ENCODE data around the gene LRFN5.
"Not testable (repeated sequence)": the region's sequence is repeated elsewhere in the genome, so short reads cannot be mapped to it uniquely, and the experiment has no call there.

LRFN5 gene

GRCh38 chr14:41636492-41637392 is 30.1 kb downstream of the LRFN5 start:
- DNase-seq: peak; percentile 40

GRCh38 chr14:41641690-41642089 is 35.0 kb downstream of the LRFN5 start:
- no peak for DNase-seq

GRCh38 chr14:41642367-41642766 is 35.7 kb downstream of the LRFN5 start:
- no peak for DNase-seq

- DNase-seq: no peak
These were observed 36.1 kb downstream of the LRFN5 start for GRCh38 chr14:41642789-41643188.

- no peak for DNase-seq
These were observed 37.9 kb downstream of the LRFN5 start for GRCh38 chr14:41644606-41645005.

GRCh38 chr14:41650802-41651201 is 44.1 kb downstream of the LRFN5 start:
- DNase-seq: no peak

GRCh38 chr14:41654196-41654595 is 47.5 kb downstream of the LRFN5 start:
- no peak for DNase-seq

GRCh38 chr14:41662780-41663472 is 56.2 kb downstream of the LRFN5 start:
- DNase-seq: no peak

- DNase-seq: peak; percentile 62
These were observed 56.8 kb downstream of the LRFN5 start for GRCh38 chr14:41663473-41663850.

- peak; percentile 32 for DNase-seq
These were observed 59.6 kb downstream of the LRFN5 start for GRCh38 chr14:41666301-41666700.

GRCh38 chr14:41668356-41668755 is 61.7 kb downstream of the LRFN5 start:
- peak; percentile 74 for DNase-seq

- not testable (repeated sequence) for DNase-seq
These were observed 66.9 kb downstream of the LRFN5 start for GRCh38 chr14:41673601-41674000.

- not testable (repeated sequence) for DNase-seq
These were observed 67.9 kb downstream of the LRFN5 start for GRCh38 chr14:41674511-41674971.

- peak; percentile 24 for DNase-seq
These were observed 92.8 kb downstream of the LRFN5 start for GRCh38 chr14:41699486-41699885.

GRCh38 chr14:41718477-41719166 is 111.9 kb downstream of the LRFN5 start:
- no peak for DNase-seq

GRCh38 chr14:41739203-41739602 is 132.5 kb downstream of the LRFN5 start:
- no peak for DNase-seq

- DNase-seq: no peak
These were observed 136.5 kb downstream of the LRFN5 start for GRCh38 chr14:41743140-41743539.

- peak; percentile 54 for DNase-seq
These were observed 142.8 kb downstream of the LRFN5 start for GRCh38 chr14:41749429-41749828.

GRCh38 chr14:41750575-41750974 is 143.9 kb downstream of the LRFN5 start:
- not testable (repeated sequence) for DNase-seq

GRCh38 chr14:41758011-41758665 is 151.5 kb downstream of the LRFN5 start:
- no peak for DNase-seq

GRCh38 chr14:41761204-41761603 is 154.5 kb downstream of the LRFN5 start:
- DNase-seq: no peak

GRCh38 chr14:41766772-41767171 is 160.1 kb downstream of the LRFN5 start:
- no peak for DNase-seq

All from fibroblast of skin of right quadriceps (primary cell).